Upper lobe of left lung (tissue), 4 donors: ENCODE results near the gene ZMPSTE24.

Source experiments
- CTCF ChIP-seq, 6 experiments: fragments of 450-650 bp in 4 of 6; fragments of 200-600 bp in 2 of 6; sonication (generic) in 2 of 6; IDR thresholded peaks; one replicate each; pipeline ENCODE4 v1.5.1; 2016 to 2019; ENCODE audit warnings: antibody characterized with exemption in 6 of 6
- EP300 ChIP-seq, 4 donors: sonication (generic); formaldehyde crosslinking; IDR thresholded peaks; one replicate each; pipeline ENCODE4 v1.5.1; 2017; ENCODE audit warnings: antibody characterized with exemption in 4 of 4, control low read depth in 2 of 4
- POLR2A ChIP-seq, 4 donors: fragments of 450-650 bp; IDR thresholded peaks; one replicate each; pipeline ENCODE4 v1.5.1; 2016 to 2017; ENCODE audit warnings: antibody characterized with exemption in 4 of 4, mild to moderate bottlenecking in 2 of 4
- POLR2AphosphoS5 ChIP-seq, 2 donors: sonication (generic); formaldehyde crosslinking; IDR thresholded peaks; one replicate each; pipeline ENCODE4 v1.5.1; 2017; ENCODE audit warnings: antibody characterized with exemption in 2 of 2

- TF ChIP-seq CTCF (IDR thresholded peaks at IDR 0.05) (no peak), POLR2AphosphoS5 (IDR thresholded peaks at IDR 0.05) (no peak), EP300 (IDR thresholded peaks at IDR 0.05) (no peak), POLR2A (IDR thresholded peaks at IDR 0.05) (no peak)
These were observed 79.4 kb downstream of the ZMPSTE24 start for GRCh38 chr1:40337443-40337842.
